ENCODE results near the gene YAP1.

YAP1 gene

GRCh38 chr11:102109896-102110760 lies at the start of gene YAP1:
YAP1 (plus strand) TSS chr11:102110447; CDS start chr11:102110849, 402 bp downstream.
- DNase-seq: peak; percentile 95

DNA sequence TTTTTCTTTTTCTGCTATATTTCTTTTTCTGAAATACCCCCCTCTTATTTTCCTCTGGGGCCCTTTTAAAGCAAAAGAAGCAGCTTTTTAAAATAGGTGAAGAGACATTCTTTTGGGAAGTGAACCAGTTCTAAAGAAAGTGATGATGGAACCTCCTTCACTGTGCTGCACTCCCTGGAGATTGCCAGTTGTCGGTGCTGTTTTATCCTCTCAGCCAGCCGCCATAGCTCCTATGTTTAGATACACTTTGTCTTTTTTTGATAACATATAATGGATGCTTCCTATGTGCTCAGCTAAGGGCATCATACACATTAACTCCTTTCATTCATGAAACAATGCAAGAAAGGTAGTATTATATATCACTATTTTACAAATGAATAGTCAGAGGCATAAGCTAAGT lies 49.0 kb upstream of the YAP1 start:
- DNase-seq: no peak

GRCh38 chr11:102062106-102062505 lies 48.1 kb upstream of the YAP1 start:
- DNase-seq: no peak

DNA sequence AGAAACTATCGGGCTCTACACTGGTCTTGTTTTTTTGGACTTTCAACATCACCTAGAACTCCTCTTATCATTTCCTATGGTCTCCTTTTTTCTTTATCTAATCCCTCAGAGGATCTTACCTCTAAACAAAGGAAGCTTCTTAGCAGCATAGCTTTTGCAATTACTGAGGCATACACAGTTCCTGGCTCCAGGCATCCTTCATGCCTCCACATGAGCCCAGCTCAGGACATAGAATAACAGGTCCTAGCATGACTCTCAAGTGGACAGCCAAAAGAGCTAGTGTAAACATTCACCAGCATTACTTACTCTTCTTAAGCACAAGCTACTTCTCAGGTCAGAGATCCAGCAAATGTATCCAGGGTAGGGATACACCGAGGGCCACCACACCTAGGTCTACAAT lies 45.9 kb upstream of the YAP1 start:
- DNase-seq: no peak

GRCh38 chr11:102070766-102071165 lies 39.5 kb upstream of the YAP1 start:
- no peak for DNase-seq

- no peak for DNase-seq
Observed at GRCh38 chr11:102071497-102072472, 38.5 kb upstream of the YAP1 start.

DNA sequence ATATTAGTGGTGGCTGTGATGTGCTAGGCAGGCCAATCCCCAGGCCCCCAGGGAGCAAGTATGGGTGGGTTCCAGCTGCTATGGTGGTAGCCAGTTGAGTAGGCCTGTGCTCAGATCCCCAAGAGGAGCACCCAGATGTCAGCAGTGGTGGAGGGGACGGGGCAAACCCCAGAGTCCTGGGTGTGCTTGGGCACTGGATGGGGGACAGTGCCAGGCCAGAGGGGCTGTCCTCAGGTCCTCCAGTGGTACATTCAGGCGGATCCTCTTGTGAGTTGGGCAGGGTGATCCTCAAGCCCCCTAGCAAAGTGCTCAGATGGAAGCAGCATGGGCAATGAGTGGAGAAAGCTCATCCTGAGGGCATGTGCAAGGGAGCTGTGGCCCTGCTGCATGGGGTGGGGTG lies 37.0 kb upstream of the YAP1 start:
- DNase-seq: no peak

GRCh38 chr11:102079625-102080024 lies 30.6 kb upstream of the YAP1 start:
- no peak for DNase-seq

- DNase-seq: no peak
Observed at GRCh38 chr11:102081313-102081712, 28.9 kb upstream of the YAP1 start.

GRCh38 chr11:102085864-102086551 lies 24.2 kb upstream of the YAP1 start:
- DNase-seq: no peak

GRCh38 chr11:102097186-102097585 lies 13.1 kb upstream of the YAP1 start:
- no peak for DNase-seq

GRCh38 chr11:102099755-102100154 lies 10.5 kb upstream of the YAP1 start:
- DNase-seq: no peak

DNA sequence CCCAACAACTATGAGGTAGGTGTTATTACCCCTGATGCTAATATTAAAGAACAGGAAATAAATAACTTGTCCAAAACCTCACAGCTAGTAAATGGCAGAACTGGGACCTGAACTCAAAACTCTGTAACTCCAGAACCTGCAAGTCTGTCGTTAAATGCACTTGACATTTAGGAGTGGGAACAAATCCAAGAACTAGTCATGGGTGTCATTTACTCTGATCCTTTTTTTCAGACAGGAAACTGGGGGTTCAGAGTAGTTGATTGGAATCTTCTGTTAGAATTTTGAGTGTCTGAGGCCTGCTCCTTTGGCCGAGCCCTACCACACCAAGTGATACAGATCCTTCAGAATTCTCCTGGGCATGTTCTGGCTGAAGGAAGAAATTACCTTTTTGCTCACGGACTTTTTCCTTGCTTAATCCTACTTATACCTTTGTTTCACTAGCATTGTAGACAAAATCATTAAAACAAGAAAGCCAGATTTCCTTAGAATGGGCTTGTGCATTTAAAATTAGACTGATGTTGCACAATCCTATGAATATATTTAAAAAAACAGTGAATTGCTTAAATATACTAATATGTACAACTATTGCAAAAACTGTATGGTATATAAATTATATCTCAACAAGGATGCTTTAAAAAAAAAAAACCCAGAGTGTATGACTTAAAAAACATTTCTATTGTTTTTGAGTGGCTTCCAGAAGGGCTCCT lies 1.4 kb upstream of the YAP1 start:
- no peak for DNase-seq

DNA sequence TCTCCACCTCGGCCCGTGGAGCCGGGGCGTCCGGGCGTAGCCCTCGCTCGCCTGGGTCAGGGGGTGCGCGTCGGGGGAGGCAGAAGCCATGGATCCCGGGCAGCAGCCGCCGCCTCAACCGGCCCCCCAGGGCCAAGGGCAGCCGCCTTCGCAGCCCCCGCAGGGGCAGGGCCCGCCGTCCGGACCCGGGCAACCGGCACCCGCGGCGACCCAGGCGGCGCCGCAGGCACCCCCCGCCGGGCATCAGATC lies 439 bp downstream of the YAP1 start:
- no peak for DNase-seq

GRCh38 chr11:102111011-102111786 lies 952 bp downstream of the YAP1 start:
- DNase-seq: peak; percentile 92

DNA sequence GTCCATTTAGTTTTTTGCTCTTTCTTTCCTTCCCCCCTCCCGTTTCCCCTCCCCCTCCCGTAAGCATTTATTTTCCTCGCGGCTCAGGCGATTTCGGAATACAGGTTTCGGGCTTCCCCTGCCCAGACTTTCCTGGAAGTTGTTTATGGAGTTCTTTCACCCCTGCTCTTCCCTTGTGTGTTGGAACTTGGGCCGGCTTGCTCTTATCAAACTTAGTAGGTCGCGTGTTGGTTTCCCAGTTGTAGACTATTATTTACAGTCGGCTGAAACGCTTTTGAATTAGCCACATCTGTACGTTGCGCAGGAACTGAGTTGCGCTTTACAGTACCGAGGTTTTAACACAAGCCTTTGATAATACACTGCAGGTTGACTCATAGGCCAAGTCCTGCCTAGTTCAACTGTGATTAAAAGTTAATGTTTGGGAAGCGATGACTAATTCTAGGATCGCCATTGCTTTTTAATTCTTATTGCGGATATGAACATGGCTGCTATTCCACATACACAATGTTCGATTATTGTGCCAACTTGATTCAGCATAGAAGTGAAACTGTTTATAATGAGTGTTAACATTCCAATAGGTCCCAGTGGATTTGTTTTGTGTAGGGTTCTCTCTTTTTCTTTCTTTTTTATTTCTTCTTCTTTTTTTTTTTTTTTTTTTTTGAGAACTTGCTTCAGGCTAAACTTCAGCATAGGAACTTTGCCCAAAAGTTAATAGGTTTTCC lies 1.7 kb downstream of the YAP1 start:
- no peak for DNase-seq

DNA sequence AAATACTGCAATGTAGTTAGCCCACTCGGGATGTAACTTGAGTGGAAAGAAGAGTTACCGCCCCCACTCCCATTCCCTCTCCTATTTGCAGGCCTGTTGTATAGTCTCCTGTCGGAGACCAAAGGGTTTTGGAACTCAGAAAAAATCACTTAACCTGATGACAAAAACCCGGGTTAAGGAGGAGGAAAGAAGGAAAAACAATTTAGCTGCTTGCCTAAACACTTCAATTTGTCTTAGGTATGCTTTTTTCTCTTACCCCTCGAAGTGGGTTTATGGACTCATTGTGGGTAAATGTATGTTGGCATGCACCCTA lies 2.2 kb downstream of the YAP1 start:
- DNase-seq: peak; percentile 47

- DNase-seq: no peak
Observed at GRCh38 chr11:102114032-102114431, 3.8 kb downstream of the YAP1 start.

GRCh38 chr11:102115557-102115956 lies 5.3 kb downstream of the YAP1 start:
- no peak for DNase-seq

DNA sequence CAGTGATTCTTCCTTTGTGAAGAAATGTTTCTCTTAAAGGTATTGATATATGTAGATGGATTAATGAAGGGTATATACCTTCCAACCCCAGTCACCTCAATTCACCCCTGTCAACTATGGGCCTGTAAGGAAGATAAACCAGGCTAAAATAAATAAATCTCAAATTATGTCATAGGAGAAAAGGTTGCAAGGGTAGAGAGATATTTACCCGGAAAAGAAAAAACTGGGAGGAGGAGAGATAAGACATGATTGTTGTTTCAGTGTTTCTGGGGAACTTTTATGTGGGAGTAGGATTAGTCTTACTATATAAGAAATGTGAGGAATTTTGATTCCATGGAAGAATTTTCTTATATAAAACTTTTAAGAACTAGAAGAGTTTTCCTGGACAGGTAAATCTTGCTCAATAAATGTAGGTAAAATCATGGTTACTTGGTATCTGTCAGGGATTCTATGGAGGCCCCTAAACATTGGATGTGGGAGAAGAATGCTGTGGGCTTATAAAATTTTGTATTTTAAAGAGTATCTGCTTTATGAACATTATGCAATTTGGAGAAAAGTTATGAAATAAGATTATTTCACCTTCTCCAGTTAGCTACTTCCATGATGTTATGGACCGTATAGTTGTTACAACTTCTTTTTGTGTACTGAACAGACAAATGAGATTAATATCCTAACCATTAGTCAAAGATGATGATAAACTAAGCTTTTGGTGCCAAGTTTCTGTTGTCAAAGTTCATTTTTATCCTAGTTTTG lies 6.4 kb downstream of the YAP1 start:
- DNase-seq: no peak
